ENCODE measurements around the gene RGS4. TPM values are rescaled to one million over a fixed set of nuclear protein-coding genes. Genes with fewer than 3 reads are reported as not detected.

The RGS4 gene
- total RNA-seq, 2 donors from 2014 or later: 0.33 to 14.5 TPM

DNA sequence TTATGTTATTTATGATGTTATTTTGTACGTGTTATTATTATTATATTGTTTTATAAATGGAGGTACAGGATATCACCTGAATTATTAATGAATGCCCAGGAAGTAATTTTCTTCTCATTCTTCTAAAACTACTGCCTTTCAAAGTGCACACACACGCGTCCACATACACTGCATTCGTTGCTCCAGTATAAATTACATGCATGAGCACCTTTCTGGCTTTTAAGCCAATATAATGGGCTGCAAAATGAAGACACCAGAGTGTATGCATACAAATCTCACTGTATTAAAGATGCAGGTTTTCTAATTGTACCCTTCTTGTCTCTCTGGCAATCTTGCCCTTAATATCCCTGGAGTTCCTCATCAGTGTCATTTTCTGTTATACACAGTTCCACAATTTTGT lies 6.9 kb downstream of the RGS4 start:
- intact Hi-C loops (cut with DNase I): no loop called here
- no peaks in the 10 kb centered on the region for H3K27me3 ChIP-seq
- H3K4me3 ChIP-seq: no peak overlapping the region
- no peak overlapping the region for H3K27ac ChIP-seq
- no peak for TF ChIP-seq POLR2A (IDR thresholded peaks at IDR 0.05)
- TF ChIP-seq, protein P1, sequence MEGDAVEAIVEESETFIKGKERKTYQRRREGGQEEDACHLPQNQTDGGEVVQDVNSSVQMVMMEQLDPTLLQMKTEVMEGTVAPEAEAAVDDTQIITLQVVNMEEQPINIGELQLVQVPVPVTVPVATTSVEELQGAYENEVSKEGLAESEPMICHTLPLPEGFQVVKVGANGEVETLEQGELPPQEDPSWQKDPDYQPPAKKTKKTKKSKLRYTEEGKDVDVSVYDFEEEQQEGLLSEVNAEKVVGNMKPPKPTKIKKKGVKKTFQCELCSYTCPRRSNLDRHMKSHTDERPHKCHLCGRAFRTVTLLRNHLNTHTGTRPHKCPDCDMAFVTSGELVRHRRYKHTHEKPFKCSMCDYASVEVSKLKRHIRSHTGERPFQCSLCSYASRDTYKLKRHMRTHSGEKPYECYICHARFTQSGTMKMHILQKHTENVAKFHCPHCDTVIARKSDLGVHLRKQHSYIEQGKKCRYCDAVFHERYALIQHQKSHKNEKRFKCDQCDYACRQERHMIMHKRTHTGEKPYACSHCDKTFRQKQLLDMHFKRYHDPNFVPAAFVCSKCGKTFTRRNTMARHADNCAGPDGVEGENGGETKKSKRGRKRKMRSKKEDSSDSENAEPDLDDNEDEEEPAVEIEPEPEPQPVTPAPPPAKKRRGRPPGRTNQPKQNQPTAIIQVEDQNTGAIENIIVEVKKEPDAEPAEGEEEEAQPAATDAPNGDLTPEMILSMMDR (IDR thresholded peaks at IDR 0.05): no peak
- no peaks in the 10 kb centered on the region for H3K9me3 ChIP-seq
- H3K4me1 ChIP-seq: no peaks in the 10 kb centered on the region
- DNase-seq (no peak), ATAC-seq (no peak)
- no peaks in the 10 kb centered on the region for H3K36me3 ChIP-seq (replicated peaks in 1 of 2; ENCODE audit: insufficient read depth in 1 of 2, low read depth in 2 of 2)
- WGBS, 2 donors: 58 to 66% methylated on average over 4 of the region's 4 CpGs

DNA sequence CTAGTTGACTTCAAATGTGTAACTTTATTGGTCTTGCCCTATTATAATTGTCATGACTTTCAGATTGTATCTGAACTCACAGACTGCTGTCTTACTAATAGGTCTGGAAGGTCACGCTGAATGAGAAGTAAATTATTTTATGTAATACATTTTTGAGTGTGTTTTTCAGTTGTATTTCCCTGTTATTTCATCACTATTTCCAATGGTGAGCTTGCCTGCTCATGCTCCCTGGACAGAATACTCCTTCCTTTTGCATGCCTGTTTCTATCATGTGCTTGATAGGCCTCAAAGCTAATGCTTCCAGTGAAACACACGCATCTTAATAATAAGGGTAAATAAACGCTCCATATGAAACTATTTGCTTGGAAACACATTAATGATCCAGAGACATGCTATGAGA lies 7.3 kb downstream of the RGS4 start:
- H3K27ac ChIP-seq: no peak overlapping the region
- 68 to 74% methylated on average over 3 of the region's 3 CpGs for WGBS, 2 donors
- intact Hi-C loops (cut with DNase I): no loop called here

DNA sequence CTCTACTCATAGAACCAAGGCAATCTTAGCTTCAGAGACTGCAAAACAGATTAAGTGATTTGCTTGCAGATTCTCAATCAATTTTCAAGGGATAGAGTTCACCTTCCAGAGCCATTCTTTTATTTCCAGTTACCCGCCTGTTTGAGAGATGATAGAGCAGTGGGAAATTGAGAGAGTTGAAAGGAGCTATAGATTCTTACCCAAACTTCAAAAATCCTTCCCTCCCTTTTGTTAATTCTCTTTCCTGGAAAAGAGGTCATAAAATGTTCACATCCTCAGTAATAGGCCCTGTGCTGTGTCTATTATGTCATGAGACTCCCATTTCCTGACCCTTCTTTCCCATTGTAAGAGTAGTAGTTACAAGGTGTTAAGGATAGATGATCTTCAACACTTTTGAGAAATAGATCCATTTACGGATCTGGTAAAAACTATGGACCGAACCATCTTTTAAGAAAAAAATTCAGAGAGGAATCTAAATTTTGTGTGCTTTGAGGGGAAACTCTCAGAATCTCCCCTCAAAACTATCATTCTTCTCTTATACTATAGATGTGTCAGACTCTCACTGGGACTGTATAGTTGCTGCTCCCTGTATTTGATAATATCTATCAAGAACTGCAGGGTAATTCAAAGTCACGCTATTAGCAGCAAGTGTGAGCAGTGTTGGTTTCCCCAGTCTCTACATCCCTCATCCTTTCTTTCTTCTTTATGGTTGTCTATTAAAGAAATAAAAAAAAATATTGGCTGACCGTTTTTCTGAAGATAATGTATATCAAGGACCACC lies 8.0 kb downstream of the RGS4 start:
- DNase-seq (no peak), ATAC-seq (no peak)
- Histone ChIP-seq H3K9me3 (no peaks in the 10 kb centered on the region), H3K4me1 (no peaks in the 10 kb centered on the region), H3K4me3 (no peak overlapping the region), H3K36me3 (replicated peaks in 1 of 2; ENCODE audit: insufficient read depth in 1 of 2, low read depth in 2 of 2) (no peaks in the 10 kb centered on the region), H3K27me3 (no peaks in the 10 kb centered on the region), H3K27ac (no peak overlapping the region)
- TF ChIP-seq, protein P1 (IDR thresholded peaks at IDR 0.05): no peak
- intact Hi-C loops (cut with DNase I): no loop called here
- 72% methylated on average over 5 of the region's 5 CpGs for WGBS, 2 donors

More for the DNA sequence above, 7.3 kb downstream of the RGS4 start:
- DNase-seq (no peak), ATAC-seq (no peak)
- no peaks in the 10 kb centered on the region for H3K4me1 ChIP-seq
- no peaks in the 10 kb centered on the region for H3K27me3 ChIP-seq
- no peaks in the 10 kb centered on the region for H3K9me3 ChIP-seq
- H3K36me3 ChIP-seq (replicated peaks in 1 of 2; ENCODE audit: insufficient read depth in 1 of 2, low read depth in 2 of 2): no peaks in the 10 kb centered on the region
- H3K4me3 ChIP-seq: no peak overlapping the region
- no peak for TF ChIP-seq POLR2A (IDR thresholded peaks at IDR 0.05)
- TF ChIP-seq, protein P1 (IDR thresholded peaks at IDR 0.05): no peak

DNA sequence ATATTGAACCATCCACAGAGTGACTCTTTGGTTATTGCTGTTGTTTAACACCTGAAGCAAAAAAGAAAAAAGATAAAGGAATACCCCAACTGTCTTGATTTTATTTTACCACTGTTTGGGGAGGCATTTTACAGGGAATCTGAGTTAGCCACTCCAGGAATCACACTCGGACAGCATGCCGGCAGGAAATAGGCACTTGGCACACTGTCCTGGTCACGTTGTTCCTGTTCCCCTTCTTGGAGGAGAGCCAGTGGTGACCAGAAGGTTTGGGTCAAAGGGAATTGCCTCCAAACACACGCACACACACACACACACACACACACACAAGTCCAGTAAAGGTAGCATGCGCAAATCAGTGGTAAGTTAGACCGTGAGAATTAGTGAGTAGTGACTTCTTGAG lies 13.8 kb downstream of the RGS4 start:
- Histone ChIP-seq H3K4me3 (no peak overlapping the region), H3K4me1 (no peaks in the 10 kb centered on the region), H3K36me3 (replicated peaks in 1 of 2; ENCODE audit: insufficient read depth in 1 of 2, low read depth in 2 of 2) (no peaks in the 10 kb centered on the region), H3K27ac (no peak overlapping the region), H3K27me3 (no peaks in the 10 kb centered on the region), H3K9me3 (no peaks in the 10 kb centered on the region)
- ATAC-seq (no peak), DNase-seq (no peak)
- TF ChIP-seq, protein P1 (IDR thresholded peaks at IDR 0.05): no peak
- no peak for TF ChIP-seq POLR2A (IDR thresholded peaks at IDR 0.05)
- WGBS, 2 donors: 58 to 59% methylated on average over 6 of the region's 6 CpGs
- intact Hi-C loops (cut with DNase I): no loop called here

DNA sequence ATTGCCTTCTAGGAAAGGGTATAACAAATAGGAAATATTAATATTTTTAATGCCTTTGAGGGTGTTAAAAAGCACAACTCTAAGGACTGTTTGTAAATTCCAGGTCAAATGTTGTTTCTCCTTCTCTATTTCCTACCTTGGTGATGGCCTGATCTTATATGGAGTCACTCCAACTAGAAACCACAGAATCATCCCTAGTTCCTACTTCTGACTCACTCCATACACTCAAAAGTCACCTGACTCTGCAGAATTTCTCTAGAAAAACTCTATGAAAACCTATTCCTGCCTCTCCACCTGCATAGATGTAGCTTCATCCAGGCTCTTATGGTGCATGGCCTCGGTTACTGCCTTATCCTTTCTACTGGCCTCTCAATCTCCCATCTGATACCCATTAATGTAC lies 14.5 kb downstream of the RGS4 start:
- 80 to 87% methylated on average over 1 of the region's 1 CpG for WGBS, 2 donors
- Histone ChIP-seq H3K27ac (no peak overlapping the region), H3K9me3 (no peaks in the 10 kb centered on the region), H3K4me1 (no peaks in the 10 kb centered on the region), H3K36me3 (replicated peaks in 1 of 2; ENCODE audit: insufficient read depth in 1 of 2, low read depth in 2 of 2) (no peaks in the 10 kb centered on the region), H3K27me3 (no peaks in the 10 kb centered on the region), H3K4me3 (no peak overlapping the region)
- intact Hi-C loops (cut with DNase I): no loop called here
- TF ChIP-seq, protein P1 (IDR thresholded peaks at IDR 0.05): no peak
- TF ChIP-seq POLR2A (IDR thresholded peaks at IDR 0.05): no peak
- ATAC-seq (no peak), DNase-seq (no peak)
